IMR-90 (cell line): ENCODE data around the gene SHISAL1.

Experiments used
- CTCF ChIP-seq: conservative IDR thresholded peaks from 2 replicates; pipeline ENCODE4 v1.5.1; 2012; ENCODE audit warnings: mild to moderate bottlenecking, low read depth, low read length, improper control_type of control experiment
- ELK1 ChIP-seq: fragments of 150-350 bp; IDR thresholded peaks from 2 replicates; pipeline ENCODE4 v1.6.1; 2016; ENCODE audit warnings: low read depth, mild to moderate bottlenecking, low read length, moderate library complexity, borderline replicate concordance
- MXI1 ChIP-seq: IDR thresholded peaks from 2 replicates; pipeline ENCODE4 v1.6.1; 2012; ENCODE audit warnings: low read depth, mild to moderate bottlenecking, low read length, moderate library complexity, borderline replicate concordance
- POLR2A ChIP-seq: IDR thresholded peaks from 2 replicates; pipeline ENCODE4 v1.6.1; 2012; ENCODE audit warnings: mild to moderate bottlenecking, low read depth, low read length

- no peak for TF ChIP-seq CTCF
- TF ChIP-seq ELK1, result no peak
- no peak for TF ChIP-seq POLR2A
- no peak for TF ChIP-seq MXI1
Measured at GRCh38 chr22:44311855-44312170, 938 bp downstream of the SHISAL1 start.
